Suprapubic skin (tissue), 4 donors: ENCODE results near the gene SPAG16. TPM values are rescaled to one million over a fixed set of nuclear protein-coding genes. Genes with fewer than 3 reads are reported as not detected.

Source experiments
- DNase-seq, 2 donors: peaks; one replicate each; pipeline ENCODE4 v3.0.0-alpha.2; 2019; ENCODE audit warnings: low spot score in 2 of 2
- H3K27ac ChIP-seq: fragments of 200-600 bp; sonication (generic); one replicate; pipeline ENCODE4 v1.5.1; 2019
- H3K27me3 ChIP-seq: fragments of 200-600 bp; sonication (generic); one replicate; pipeline ENCODE4 v1.5.1; 2019
- H3K36me3 ChIP-seq: fragments of 200-600 bp; sonication (generic); one replicate; pipeline ENCODE4 v1.5.1; 2019
- H3K4me1 ChIP-seq: fragments of 200-600 bp; sonication (generic); one replicate; pipeline ENCODE4 v1.5.1; 2019
- H3K4me3 ChIP-seq: fragments of 200-600 bp; sonication (generic); one replicate; pipeline ENCODE4 v1.5.1; 2019; ENCODE audit warnings: mild to moderate bottlenecking
- H3K9me3 ChIP-seq: fragments of 200-600 bp; sonication (generic); one replicate; pipeline ENCODE4 v1.5.1; 2019
- EP300 ChIP-seq: sonication (generic); formaldehyde crosslinking; IDR thresholded peaks from one replicate; pipeline ENCODE4 v1.6.1; 2017; ENCODE audit warnings: antibody characterized with exemption
- POLR2A ChIP-seq, 2 donors: fragments of 450-650 bp; IDR thresholded peaks; one replicate each; pipeline ENCODE4 v1.6.1; 2017; ENCODE audit warnings: antibody characterized with exemption in 2 of 2, mild to moderate bottlenecking in 2 of 2, moderate library complexity in 2 of 2
- POLR2AphosphoS5 ChIP-seq, 3 donors: sonication (generic); formaldehyde crosslinking; IDR thresholded peaks; one replicate each; pipeline ENCODE4 v1.6.1; 2017; ENCODE audit warnings: antibody characterized with exemption in 3 of 3
- WGBS: methylation state at CpG from one replicate; pipeline ENCODE4 v1.1.5; 2018; 5-methylcytosine and 5-hydroxymethylcytosine counted together
- total RNA-seq, 4 donors: library from RNA; depleted of rRNA; stranded (reverse); fragments of >200 nt; gene quantifications; one replicate each; pipeline ENCODE4 v1.1.0, GENCODE V29; 2016
- TF ChIP-seq, protein P1 (sequence below), 2 donors: fragments of 200-600 bp in 1 of 2; fragments of 450-650 bp in 1 of 2; sonication (generic) in 1 of 2; IDR thresholded peaks; one replicate each; pipeline ENCODE4 v1.5.1; 2016 to 2019; ENCODE audit warnings: antibody characterized with exemption in 2 of 2, mild to moderate bottlenecking in 1 of 2, moderate library complexity in 1 of 2

Gene SPAG16
- total RNA-seq, 4 donors from 2014 or later, result 17.5 to 31.4 (median 22.0) TPM

- no peak overlapping the region for H3K27ac ChIP-seq
- DNase-seq, result no peak
- H3K27me3 ChIP-seq, result no peaks in the 10 kb centered on the region
- no peaks in the 10 kb centered on the region for H3K9me3 ChIP-seq
- no peak for TF ChIP-seq EP300
- TF ChIP-seq, protein P1, sequence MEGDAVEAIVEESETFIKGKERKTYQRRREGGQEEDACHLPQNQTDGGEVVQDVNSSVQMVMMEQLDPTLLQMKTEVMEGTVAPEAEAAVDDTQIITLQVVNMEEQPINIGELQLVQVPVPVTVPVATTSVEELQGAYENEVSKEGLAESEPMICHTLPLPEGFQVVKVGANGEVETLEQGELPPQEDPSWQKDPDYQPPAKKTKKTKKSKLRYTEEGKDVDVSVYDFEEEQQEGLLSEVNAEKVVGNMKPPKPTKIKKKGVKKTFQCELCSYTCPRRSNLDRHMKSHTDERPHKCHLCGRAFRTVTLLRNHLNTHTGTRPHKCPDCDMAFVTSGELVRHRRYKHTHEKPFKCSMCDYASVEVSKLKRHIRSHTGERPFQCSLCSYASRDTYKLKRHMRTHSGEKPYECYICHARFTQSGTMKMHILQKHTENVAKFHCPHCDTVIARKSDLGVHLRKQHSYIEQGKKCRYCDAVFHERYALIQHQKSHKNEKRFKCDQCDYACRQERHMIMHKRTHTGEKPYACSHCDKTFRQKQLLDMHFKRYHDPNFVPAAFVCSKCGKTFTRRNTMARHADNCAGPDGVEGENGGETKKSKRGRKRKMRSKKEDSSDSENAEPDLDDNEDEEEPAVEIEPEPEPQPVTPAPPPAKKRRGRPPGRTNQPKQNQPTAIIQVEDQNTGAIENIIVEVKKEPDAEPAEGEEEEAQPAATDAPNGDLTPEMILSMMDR (IDR thresholded peaks at IDR 0.05), result no peak
- no peak for TF ChIP-seq POLR2A (IDR thresholded peaks at IDR 0.05)
- TF ChIP-seq POLR2AphosphoS5 (IDR thresholded peaks at IDR 0.05), result no peak
- H3K4me1 ChIP-seq, result peaks cover 24% of the 10 kb centered on the region
- H3K4me3 ChIP-seq, result no peak overlapping the region
- 52% methylated on average over 2 of the region's 2 CpGs for WGBS
- no peaks in the 10 kb centered on the region for H3K36me3 ChIP-seq
Observed at GRCh38 chr2:213288913-213289700, 4.8 kb downstream of the SPAG16 start.

DNA sequence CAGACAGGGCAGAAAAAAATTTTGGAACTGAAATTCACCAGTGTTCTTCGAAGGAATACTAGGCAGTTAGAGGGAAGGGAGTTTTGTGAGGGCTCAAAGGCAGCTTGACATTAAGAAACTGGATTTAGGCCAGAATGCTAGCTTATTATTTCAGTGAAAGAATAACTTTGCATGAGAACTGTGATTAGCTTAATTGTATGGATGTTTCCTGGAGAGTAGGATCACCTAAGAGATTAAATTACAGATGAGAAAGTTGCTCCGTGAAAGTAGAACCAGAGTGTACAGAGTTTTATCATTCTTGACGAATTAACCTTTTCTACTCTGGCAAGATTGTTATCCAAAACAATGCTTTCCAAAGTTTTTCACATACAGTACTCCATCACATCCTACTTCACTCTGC, 6.2 kb downstream of the SPAG16 start:
- WGBS, result 71% methylated on average over 3 of the region's 3 CpGs
- no peak overlapping the region for H3K27ac ChIP-seq
- H3K9me3 ChIP-seq, result no peaks in the 10 kb centered on the region
- peaks cover 14% of the 10 kb centered on the region for H3K4me1 ChIP-seq
- H3K27me3 ChIP-seq, result no peaks in the 10 kb centered on the region
- H3K36me3 ChIP-seq, result no peaks in the 10 kb centered on the region
- DNase-seq, result no peak
- TF ChIP-seq POLR2AphosphoS5 (IDR thresholded peaks at IDR 0.05), result no peak
- no peak for TF ChIP-seq POLR2A (IDR thresholded peaks at IDR 0.05)
- TF ChIP-seq EP300, result no peak
- TF ChIP-seq, protein P1 (IDR thresholded peaks at IDR 0.05), result no peak
- no peak overlapping the region for H3K4me3 ChIP-seq

- Histone ChIP-seq H3K36me3 (peaks cover 15% of the 10 kb centered on the region), H3K27ac (no peak overlapping the region), H3K4me1 (no peaks in the 10 kb centered on the region), H3K9me3 (no peaks in the 10 kb centered on the region), H3K27me3 (no peaks in the 10 kb centered on the region), H3K4me3 (no peak overlapping the region)
- WGBS, result 92% methylated on average over 5 of the region's 5 CpGs
- TF ChIP-seq POLR2AphosphoS5 (IDR thresholded peaks at IDR 0.05), result no peak
- TF ChIP-seq EP300, result no peak
- TF ChIP-seq, protein P1 (IDR thresholded peaks at IDR 0.05), result no peak
- no peak for TF ChIP-seq POLR2A (IDR thresholded peaks at IDR 0.05)
- DNase-seq, result no peak
Observed at GRCh38 chr2:213296270-213296669, 12.0 kb downstream of the SPAG16 start.

DNA sequence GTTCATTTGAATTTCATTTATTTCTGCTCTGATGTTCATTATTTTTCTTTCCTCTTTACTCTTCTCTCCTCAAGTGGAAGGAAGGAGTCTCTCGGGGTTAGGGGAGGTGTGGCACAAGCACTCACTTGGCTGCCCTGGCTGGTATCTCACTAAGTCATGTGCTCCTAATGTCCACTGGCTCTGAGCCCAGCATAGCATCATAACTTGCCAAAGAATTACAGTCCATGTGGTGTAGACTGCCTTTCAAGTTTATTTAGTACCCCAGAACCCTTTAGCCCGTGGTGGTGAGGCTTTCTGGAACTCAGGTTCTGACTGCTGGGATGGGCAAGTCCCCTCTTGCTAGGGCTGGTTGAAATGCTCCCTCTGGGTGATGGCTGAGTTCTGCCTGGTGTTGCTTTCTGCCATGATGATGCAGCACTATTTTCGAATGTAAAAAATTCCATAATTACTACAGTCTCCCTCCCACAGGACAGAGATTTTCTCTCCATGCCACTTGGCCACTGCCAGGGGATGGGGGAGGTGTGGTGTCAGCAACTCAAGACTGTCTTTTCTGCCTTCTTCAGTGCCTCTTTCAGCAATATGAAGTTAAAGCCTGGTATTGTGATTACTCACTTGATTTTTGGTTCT, 22.2 kb downstream of the SPAG16 start:
- H3K9me3 ChIP-seq, result peaks cover 21% of the 10 kb centered on the region
- no peak overlapping the region for H3K4me3 ChIP-seq
- H3K36me3 ChIP-seq, result peaks cover 44% of the 10 kb centered on the region
- DNase-seq, result no peak
- TF ChIP-seq EP300 (no peak), POLR2A (IDR thresholded peaks at IDR 0.05) (no peak), POLR2AphosphoS5 (IDR thresholded peaks at IDR 0.05) (no peak)
- TF ChIP-seq, protein P1 (IDR thresholded peaks at IDR 0.05), result no peak
- WGBS, result 59% methylated on average over 2 of the region's 3 CpGs
- H3K4me1 ChIP-seq, result no peaks in the 10 kb centered on the region
- H3K27me3 ChIP-seq, result no peaks in the 10 kb centered on the region
- H3K27ac ChIP-seq, result no peak overlapping the region

- no peaks in the 10 kb centered on the region for H3K4me1 ChIP-seq
- 73% methylated on average over 6 of the region's 6 CpGs for WGBS
- no peaks in the 10 kb centered on the region for H3K9me3 ChIP-seq
- H3K27me3 ChIP-seq, result no peaks in the 10 kb centered on the region
- TF ChIP-seq EP300 (no peak), POLR2A (IDR thresholded peaks at IDR 0.05) (no peak), POLR2AphosphoS5 (IDR thresholded peaks at IDR 0.05) (no peak)
- TF ChIP-seq, protein P1 (IDR thresholded peaks at IDR 0.05), result no peak
- no peak for DNase-seq
- H3K36me3 ChIP-seq, result peaks cover 26% of the 10 kb centered on the region
- no peak overlapping the region for H3K27ac ChIP-seq
- no peak overlapping the region for H3K4me3 ChIP-seq
Observed at GRCh38 chr2:213315168-213315876, 31.1 kb downstream of the SPAG16 start.
